RWPE2 (cell line): Measurements from ENCODE around the gene MYLK3.

ENCODE experiments used
- ATAC-seq: fragments of 200-7000 bp; cut with Tn5 transposase; 3 replicates; pipeline ENCODE4 v1.9.1; 2021; ENCODE audit warnings: low read depth
- DNase-seq: peaks from one replicate; pipeline ENCODE4 v3.0.0-alpha.2; 2020; ENCODE audit warnings: low spot score
- H3K27ac ChIP-seq: fragments of 450-650 bp; 2 replicates; pipeline ENCODE4 v1.5.1; 2017; ENCODE audit warnings: mild to moderate bottlenecking; ENCODE audit not compliant: poor library complexity, severe bottlenecking
- H3K27me3 ChIP-seq: fragments of 250-450 bp; sonication (Bioruptor Pico); 2 replicates; pipeline ENCODE4 v1.5.1; 2021; ENCODE audit warnings: mild to moderate bottlenecking, moderate library complexity; ENCODE audit not compliant: insufficient read depth, poor library complexity, severe bottlenecking
- H3K36me3 ChIP-seq: fragments of 250-450 bp; sonication (Bioruptor Pico); 2 replicates; pipeline ENCODE4 v1.5.1; 2020; ENCODE audit warnings: low read depth, mild to moderate bottlenecking, moderate library complexity
- H3K4me1 ChIP-seq: fragments of 250-450 bp; sonication (Bioruptor Pico); 2 replicates; pipeline ENCODE4 v1.5.1; 2021; ENCODE audit warnings: mild to moderate bottlenecking, moderate library complexity; ENCODE audit not compliant: insufficient read depth, poor library complexity, severe bottlenecking
- H3K4me3 ChIP-seq: fragments of 250-450 bp; sonication (Bioruptor Pico); 2 replicates; pipeline ENCODE4 v1.5.1; 2021; ENCODE audit warnings: mild to moderate bottlenecking, moderate library complexity; ENCODE audit not compliant: severe bottlenecking
- H3K9me3 ChIP-seq: fragments of 250-450 bp; sonication (Bioruptor Pico); 2 replicates; pipeline ENCODE4 v1.5.1; 2021; ENCODE audit warnings: mild to moderate bottlenecking, moderate library complexity; ENCODE audit not compliant: severe bottlenecking
- CTCF ChIP-seq: fragments of 450-650 bp; IDR thresholded peaks from one replicate; pipeline ENCODE4 v1.5.1; 2017; ENCODE audit warnings: mild to moderate bottlenecking, moderate library complexity; ENCODE audit not compliant: poor library complexity, severe bottlenecking

Gene MYLK3

GRCh38 chr16:46690281-46691178 is 57.6 kb downstream of the MYLK3 start:
- ATAC-seq (no peak), DNase-seq (no peak)
- Histone ChIP-seq H3K4me1 (peaks cover 27% of the 10 kb centered on the region), H3K36me3 (peaks cover 46% of the 10 kb centered on the region), H3K4me3 (peak overlapping the region; percentile 60), H3K27ac (peak overlapping the region; percentile 83), H3K27me3 (no peaks in the 10 kb centered on the region), H3K9me3 (no peaks in the 10 kb centered on the region)
- TF ChIP-seq CTCF = peak; percentile 36

GRCh38 chr16:46689365-46690280 is 58.5 kb downstream of the MYLK3 start, which contains the start of gene ORC6:
Gene ORC6 (plus strand): TSS chr16:46689659. CDS start chr16:46689706, 47 bp downstream.
- Histone ChIP-seq H3K4me1 (peaks cover 28% of the 10 kb centered on the region), H3K27me3 (no peaks in the 10 kb centered on the region), H3K4me3 (peak within 1 kb of the TSS; percentile 60), H3K36me3 (peaks cover 42% of the 10 kb centered on the region), H3K9me3 (no peaks in the 10 kb centered on the region), H3K27ac (peak within 1 kb of the TSS; percentile 83)
- peak; percentile 81 for ATAC-seq
- TF ChIP-seq CTCF = peak; percentile 60
- peak; percentile 99 for DNase-seq

- peak; percentile 45 for TF ChIP-seq CTCF
- Histone ChIP-seq H3K4me3 (peak within 1 kb of the TSS; percentile 60), H3K36me3 (peaks cover 42% of the 10 kb centered on the region), H3K4me1 (peaks cover 28% of the 10 kb centered on the region), H3K27ac (peak within 1 kb of the TSS; percentile 83), H3K27me3 (no peaks in the 10 kb centered on the region), H3K9me3 (no peaks in the 10 kb centered on the region)
- DNase-seq = peak; percentile 99
- ATAC-seq = peak; percentile 88
Measured at GRCh38 chr16:46688654-46689364, 59.3 kb downstream of the MYLK3 start, which contains the start of gene VPS35. Gene VPS35 (minus strand): TSS chr16:46689178. CDS start chr16:46689133, 45 bp downstream.

- peak overlapping the region; percentile 83 for H3K27ac ChIP-seq
- peak; percentile 0; the same call in 2 of the 3 replicates for ATAC-seq
- no peak for TF ChIP-seq CTCF
Measured at GRCh38 chr16:46688101-46688653, 60.0 kb downstream of the MYLK3 start.

More at GRCh38 chr16:46688101-46688653, 60.0 kb downstream of the MYLK3 start:
- Histone ChIP-seq H3K36me3 (peaks cover 38% of the 10 kb centered on the region), H3K4me3 (peak overlapping the region; percentile 60), H3K27me3 (no peaks in the 10 kb centered on the region), H3K4me1 (peaks cover 28% of the 10 kb centered on the region), H3K9me3 (no peaks in the 10 kb centered on the region)
- DNase-seq = no peak
